AG04449 (cell line): Measurements from ENCODE around the gene HDAC4.

Experiments used
- CTCF ChIA-PET: fragments of 350-600 bp; formaldehyde crosslinking; extraction: SDS; loops from one replicate; lab custom pipeline; 2021; ENCODE audit warnings: antibody characterized with exemption; lab: Yijun Ruan, JAX
- POLR2A ChIA-PET: fragments of 400-600, 350-600 bp; formaldehyde crosslinking; extraction: SDS; loops from one replicate; lab custom pipeline; 2020; ENCODE audit warnings: antibody characterized with exemption, inconsistent platforms; lab: Yijun Ruan, JAX
- DNase-seq: peaks from one replicate; pipeline ENCODE4 v3.0.0-alpha.2; 2010; ENCODE audit warnings: low read depth, low spot score
- H3K4me3 ChIP-seq: 2 replicates; pipeline ENCODE4 v1.5.1; 2011; ENCODE audit warnings: low read depth, mild to moderate bottlenecking, control low read depth, low read length
- CTCF ChIP-seq: IDR thresholded peaks from one replicate; pipeline ENCODE4 v1.5.1; 2011; ENCODE audit warnings: mild to moderate bottlenecking, moderate library complexity, low read length, control low read depth, inconsistent platforms; ENCODE audit not compliant: insufficient read depth; ENCODE audit errors: missing control alignments

HDAC4 gene

GRCh38 chr2:239313776-239314175 is 87.0 kb downstream of the HDAC4 start:
- H3K4me3 ChIP-seq: no peak overlapping the region
- ChIA-PET CTCF (interaction anchor here (1.6 kb wide), 1 partner anchor 15 kb away, joined by 3 read pairs; no protein-coding TSS in a partner anchor), POLR2A (no interaction called here)
- TF ChIP-seq CTCF: no peak
- DNase-seq: no peak

- ChIA-PET POLR2A (no interaction called here), CTCF (interaction anchor here (1.6 kb wide), 1 partner anchor 16 kb away, joined by 3 read pairs; no protein-coding TSS in a partner anchor)
- no peak for DNase-seq
- no peak for TF ChIP-seq CTCF
- no peak overlapping the region for H3K4me3 ChIP-seq
Observed at GRCh38 chr2:239312741-239313667, 87.8 kb downstream of the HDAC4 start.

GRCh38 chr2:239312081-239312511 is 88.7 kb downstream of the HDAC4 start:
- CTCF ChIA-PET: no interaction called here
- no peak for DNase-seq

GRCh38 chr2:239311132-239312040 is 89.4 kb downstream of the HDAC4 start:
- TF ChIP-seq CTCF: no peak
- no peak for DNase-seq
- no peak overlapping the region for H3K4me3 ChIP-seq
- ChIA-PET POLR2A (no interaction called here), CTCF (no interaction called here)

More at GRCh38 chr2:239312081-239312511, 88.7 kb downstream of the HDAC4 start:
- no peak overlapping the region for H3K4me3 ChIP-seq
- POLR2A ChIA-PET: no interaction called here
- no peak for TF ChIP-seq CTCF

- no peak for TF ChIP-seq CTCF
- H3K4me3 ChIP-seq: no peak overlapping the region
- ChIA-PET CTCF (no interaction called here), POLR2A (no interaction called here)
- DNase-seq: no peak
Observed at GRCh38 chr2:239310401-239311061, 90.3 kb downstream of the HDAC4 start.
